Progenitor cell of endocrine pancreas (in vitro differentiated cells): ENCODE data around the gene LRRC8E. TPM values are rescaled to one million over a fixed set of nuclear protein-coding genes. Genes with fewer than 3 reads are reported as not detected.
"Not testable (repeated sequence)": the region's sequence is repeated elsewhere in the genome, so short reads cannot be mapped to it uniquely, and the experiment has no call there.

Experiments used
- DNase-seq: peaks from one replicate; pipeline ENCODE4 v3.0.0; 2021; ENCODE audit warnings: low spot score; ENCODE audit not compliant: unreplicated experiment
- H3K27ac Mint-ChIP-seq: 2 replicates; pipeline ENCODE4 v1.8.0; 2021; ENCODE audit warnings: mild to moderate bottlenecking, moderate library complexity, mixed read lengths
- H3K27me3 Mint-ChIP-seq: 2 replicates; pipeline ENCODE4 v1.8.0; 2021; ENCODE audit warnings: mixed read lengths
- H3K36me3 Mint-ChIP-seq: 2 replicates; pipeline ENCODE4 v1.8.0; 2022; ENCODE audit warnings: mixed read lengths; ENCODE audit not compliant: insufficient read depth
- H3K4me1 Mint-ChIP-seq: 2 replicates; pipeline ENCODE4 v1.8.0; 2021; ENCODE audit warnings: low read depth, mixed read lengths
- H3K4me3 Mint-ChIP-seq: 2 replicates; pipeline ENCODE4 v1.8.0; 2021; ENCODE audit warnings: low read depth, mild to moderate bottlenecking, moderate library complexity, mixed read lengths
- H3K9me3 Mint-ChIP-seq: 2 replicates; pipeline ENCODE4 v1.8.0; 2021; ENCODE audit warnings: low read depth, mixed read lengths
- total RNA-seq: library from RNA; stranded (reverse); gene quantifications from 2 replicates; pipeline ENCODE4 v1.2.1, GENCODE V29; 2021
- TF ChIP-seq, protein P1 (sequence below): fragments of 200-600 bp; sonication (generic); IDR thresholded peaks from one replicate; pipeline ENCODE4 v1.5.0; 2021; ENCODE audit warnings: antibody characterized with exemption, mild to moderate bottlenecking; ENCODE audit not compliant: unreplicated experiment

LRRC8E gene
- total RNA-seq, 1 donor from 2014 or later = 3.6 TPM

DNA sequence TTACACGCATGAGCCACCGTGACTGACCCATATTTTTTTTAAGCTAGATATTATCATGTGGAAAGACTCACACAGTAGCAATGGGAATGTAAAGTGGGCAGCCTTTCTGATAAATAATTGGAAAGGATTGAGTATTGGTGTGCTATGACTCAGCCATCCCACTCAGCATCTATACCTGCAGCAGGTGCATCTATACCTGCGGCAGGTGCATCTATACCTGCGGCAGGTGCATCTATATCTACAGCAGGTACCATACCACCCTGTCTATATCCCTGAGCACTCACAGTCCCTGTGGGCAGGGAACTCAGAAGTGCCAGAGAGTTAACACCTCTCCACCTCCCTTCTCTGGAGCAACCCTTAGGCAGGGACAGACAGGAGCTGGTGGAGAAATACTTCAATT, 5.2 kb upstream of the LRRC8E start:
- H3K4me1 Mint-ChIP-seq = no peaks in the 10 kb centered on the region
- no peak overlapping the region for H3K4me3 Mint-ChIP-seq
- TF ChIP-seq, protein P1, sequence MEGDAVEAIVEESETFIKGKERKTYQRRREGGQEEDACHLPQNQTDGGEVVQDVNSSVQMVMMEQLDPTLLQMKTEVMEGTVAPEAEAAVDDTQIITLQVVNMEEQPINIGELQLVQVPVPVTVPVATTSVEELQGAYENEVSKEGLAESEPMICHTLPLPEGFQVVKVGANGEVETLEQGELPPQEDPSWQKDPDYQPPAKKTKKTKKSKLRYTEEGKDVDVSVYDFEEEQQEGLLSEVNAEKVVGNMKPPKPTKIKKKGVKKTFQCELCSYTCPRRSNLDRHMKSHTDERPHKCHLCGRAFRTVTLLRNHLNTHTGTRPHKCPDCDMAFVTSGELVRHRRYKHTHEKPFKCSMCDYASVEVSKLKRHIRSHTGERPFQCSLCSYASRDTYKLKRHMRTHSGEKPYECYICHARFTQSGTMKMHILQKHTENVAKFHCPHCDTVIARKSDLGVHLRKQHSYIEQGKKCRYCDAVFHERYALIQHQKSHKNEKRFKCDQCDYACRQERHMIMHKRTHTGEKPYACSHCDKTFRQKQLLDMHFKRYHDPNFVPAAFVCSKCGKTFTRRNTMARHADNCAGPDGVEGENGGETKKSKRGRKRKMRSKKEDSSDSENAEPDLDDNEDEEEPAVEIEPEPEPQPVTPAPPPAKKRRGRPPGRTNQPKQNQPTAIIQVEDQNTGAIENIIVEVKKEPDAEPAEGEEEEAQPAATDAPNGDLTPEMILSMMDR = no peak
- no peaks in the 10 kb centered on the region for H3K36me3 Mint-ChIP-seq
- H3K27ac Mint-ChIP-seq = no peak overlapping the region
- no peak for DNase-seq
- H3K27me3 Mint-ChIP-seq = peaks cover 10% of the 10 kb centered on the region
- H3K9me3 Mint-ChIP-seq = no peaks in the 10 kb centered on the region

DNA sequence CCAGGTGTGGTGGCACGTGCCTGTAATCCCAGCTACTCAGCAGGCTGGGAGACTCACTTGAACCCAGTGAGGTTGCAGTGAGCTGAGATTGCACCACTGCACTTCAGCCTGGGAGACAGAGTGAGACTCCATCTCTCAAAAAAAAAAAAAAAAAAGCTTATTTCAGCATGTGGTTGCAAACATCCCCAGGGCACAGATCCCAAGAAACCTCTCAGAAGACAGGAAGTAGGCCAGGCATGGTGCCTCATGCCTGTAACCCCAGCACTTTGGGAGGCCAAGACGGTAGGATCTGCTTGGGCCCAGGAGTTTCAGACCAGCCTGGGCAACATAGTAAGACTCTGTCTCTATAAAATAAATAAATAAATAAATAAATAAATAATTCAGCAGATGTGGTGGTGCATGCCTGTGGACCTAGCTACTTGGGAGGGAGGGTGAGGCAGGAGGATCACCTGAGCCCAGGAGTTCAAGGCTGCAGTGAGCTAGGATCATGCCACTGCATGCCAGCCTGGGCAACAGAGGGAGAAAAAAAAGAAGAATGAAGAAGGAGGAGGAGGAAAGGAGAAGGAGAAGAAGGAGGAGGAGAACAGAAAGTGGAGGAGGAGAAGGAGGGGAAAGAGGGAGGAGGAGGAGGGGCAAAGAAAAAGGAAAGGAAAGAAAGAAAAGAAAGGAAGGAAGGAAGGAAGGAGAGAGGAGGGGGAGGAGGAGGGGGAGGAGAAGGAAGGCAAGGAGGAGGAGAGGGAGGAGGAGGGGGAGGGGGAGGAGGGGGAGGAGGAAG, 4.3 kb upstream of the LRRC8E start:
- Mint-ChIP-seq H3K9me3 (no peaks in the 10 kb centered on the region), H3K4me3 (no peak overlapping the region), H3K27me3 (peaks cover 14% of the 10 kb centered on the region), H3K27ac (no peak overlapping the region), H3K36me3 (no peaks in the 10 kb centered on the region), H3K4me1 (no peaks in the 10 kb centered on the region)
- TF ChIP-seq, protein P1 = no peak
- no peak for DNase-seq

DNA sequence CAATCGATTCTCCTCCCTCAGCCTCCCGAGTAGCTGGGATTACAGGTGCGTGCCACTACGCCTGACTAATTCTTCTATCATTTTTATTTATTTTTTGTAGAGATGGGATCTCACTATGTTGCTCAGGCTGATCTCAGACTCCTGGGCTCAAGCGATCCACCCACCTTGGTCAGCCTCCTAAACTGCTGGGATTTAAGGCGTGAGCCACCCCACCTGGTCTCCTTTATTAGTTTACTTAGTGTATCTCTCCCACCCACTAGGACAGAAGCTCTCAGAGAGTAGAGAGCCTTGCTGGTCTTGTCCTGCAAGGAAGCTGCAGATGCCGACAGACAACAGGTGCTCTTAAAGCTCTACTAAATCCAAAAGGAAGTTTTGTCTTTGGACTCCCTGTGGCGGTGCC, 2.5 kb upstream of the LRRC8E start:
- TF ChIP-seq, protein P1 = no peak
- no peak overlapping the region for H3K27ac Mint-ChIP-seq
- no peak for DNase-seq
- H3K36me3 Mint-ChIP-seq = no peaks in the 10 kb centered on the region
- H3K4me1 Mint-ChIP-seq = no peaks in the 10 kb centered on the region
- H3K4me3 Mint-ChIP-seq = no peak overlapping the region
- no peaks in the 10 kb centered on the region for H3K9me3 Mint-ChIP-seq
- H3K27me3 Mint-ChIP-seq = peaks cover 16% of the 10 kb centered on the region

DNA sequence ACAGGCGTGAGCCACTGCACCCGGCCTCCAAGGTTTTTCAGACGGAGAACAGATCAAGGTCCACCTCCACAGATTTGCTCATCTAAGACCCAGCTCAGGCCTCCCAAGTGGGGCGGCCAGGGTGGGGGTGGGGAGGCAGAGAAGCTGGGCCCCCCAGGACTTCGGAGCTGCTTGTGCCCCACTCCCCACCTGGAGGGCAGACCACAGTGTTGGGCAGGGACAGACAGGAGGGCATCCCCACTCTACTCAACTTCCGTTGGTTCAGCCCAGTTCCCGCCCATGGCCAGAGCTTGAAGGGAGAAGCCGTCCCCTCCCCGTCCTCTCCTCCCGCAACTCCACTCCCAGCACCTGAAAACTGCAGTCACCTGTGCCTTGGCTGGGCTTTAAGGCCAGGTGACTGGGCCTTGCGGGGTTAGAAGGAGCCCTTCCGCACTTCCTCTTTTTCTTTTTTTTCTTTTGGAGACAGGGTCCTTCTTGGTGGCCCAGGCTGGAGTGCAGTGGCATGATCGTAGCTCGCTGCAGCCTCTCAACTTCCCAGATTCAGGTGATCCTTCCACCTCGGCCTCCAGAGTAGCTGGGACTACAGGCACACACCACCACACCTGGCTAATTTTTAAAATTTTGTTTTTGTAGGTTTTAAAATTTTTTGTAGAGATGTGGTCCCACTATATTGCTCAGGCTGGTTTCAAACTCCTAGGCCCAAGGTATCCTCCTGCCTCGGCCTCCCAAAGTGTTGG, 734 bp upstream of the LRRC8E start:
- H3K4me1 Mint-ChIP-seq = no peaks in the 10 kb centered on the region
- H3K9me3 Mint-ChIP-seq = no peaks in the 10 kb centered on the region
- H3K4me3 Mint-ChIP-seq = no peak overlapping the region
- TF ChIP-seq, protein P1 = no peak
- peaks cover 20% of the 10 kb centered on the region for H3K27me3 Mint-ChIP-seq
- no peak overlapping the region for H3K27ac Mint-ChIP-seq
- no peaks in the 10 kb centered on the region for H3K36me3 Mint-ChIP-seq
- DNase-seq = no peak

DNA sequence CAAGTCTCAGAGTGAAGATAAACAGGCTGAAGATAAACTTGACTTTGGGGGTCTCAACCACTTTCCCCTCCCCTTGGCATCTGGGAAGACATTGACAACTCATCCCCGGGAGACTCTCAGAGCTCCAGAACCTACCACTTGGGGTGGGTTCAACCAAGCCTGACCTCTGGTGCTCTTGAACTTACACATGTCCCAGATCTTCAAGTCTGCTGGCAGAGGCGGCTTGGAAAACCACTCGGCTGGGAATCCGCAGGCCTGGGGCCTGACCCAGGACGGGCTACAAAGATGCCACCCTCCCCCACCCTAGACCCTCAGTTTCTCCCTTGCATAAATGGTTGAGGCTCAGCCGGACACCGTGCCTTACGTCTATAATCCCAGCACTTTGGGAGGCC, 512 bp downstream of the LRRC8E start:
- TF ChIP-seq, protein P1 = no peak
- Mint-ChIP-seq H3K27me3 (peaks cover 20% of the 10 kb centered on the region), H3K4me3 (peak overlapping the region; percentile 58), H3K9me3 (no peaks in the 10 kb centered on the region), H3K36me3 (no peaks in the 10 kb centered on the region), H3K27ac (no peak overlapping the region), H3K4me1 (no peaks in the 10 kb centered on the region)
- DNase-seq = no peak

DNA sequence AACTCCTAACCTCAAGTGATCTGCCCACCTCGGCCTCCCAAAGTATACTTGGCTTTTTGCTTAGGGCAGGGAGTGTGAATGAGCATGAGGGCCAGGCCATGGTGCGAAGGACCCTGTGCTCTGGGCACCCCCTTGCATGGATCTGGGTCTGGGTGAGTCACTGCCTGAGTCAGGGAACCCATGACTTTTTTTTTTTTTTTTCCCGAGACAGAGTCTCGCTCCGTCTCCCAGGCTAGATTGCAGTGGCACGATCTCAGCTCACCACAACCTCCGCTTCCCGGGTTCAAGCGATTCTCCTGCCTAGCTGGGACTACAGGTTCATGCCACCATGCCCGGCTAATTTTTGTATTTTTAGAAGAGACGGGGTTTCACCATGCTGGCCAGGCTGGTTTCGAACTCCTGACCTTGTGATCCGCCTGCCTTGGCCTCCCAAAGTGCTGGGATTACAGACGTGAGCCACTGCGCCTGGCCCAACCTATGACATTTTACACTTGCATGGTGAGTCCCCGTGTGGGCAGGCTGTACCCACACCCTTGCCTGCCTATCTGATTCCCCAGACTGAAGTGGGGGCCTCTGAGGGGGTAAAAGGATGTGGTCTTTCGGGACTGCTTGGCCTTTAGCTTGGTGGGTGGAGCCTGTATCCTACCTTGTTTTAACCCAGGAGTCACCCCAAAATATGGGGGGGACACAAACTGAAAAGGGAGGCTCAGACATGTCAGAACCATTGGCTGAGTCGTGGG, 5.2 kb downstream of the LRRC8E start:
- H3K36me3 Mint-ChIP-seq, H3K4me3 Mint-ChIP-seq, H3K9me3 Mint-ChIP-seq, H3K27ac Mint-ChIP-seq, H3K4me1 Mint-ChIP-seq, DNase-seq: not testable (repeated sequence)
- H3K27me3 Mint-ChIP-seq = peaks cover 15% of the 10 kb centered on the region
